HG02943 (cell line): ENCODE results near the gene PLA2G4A.
A peak's percentile ranks its signal among the peaks of the same experiment; 100 is the strongest.
"Not testable (repeated sequence)": the region's sequence is repeated elsewhere in the genome, so short reads cannot be mapped to it uniquely, and the experiment has no call there.

Experiments used
- ATAC-seq: cut with Tn5 transposase; IDR thresholded peaks from one replicate; pipeline ENCODE4 v1.9.1; 2021; ENCODE audit warnings: mild to moderate bottlenecking, low read depth, moderate library complexity; ENCODE audit not compliant: unreplicated experiment

Gene PLA2G4A

GRCh38 chr1:186904361-186904760 lies 75.6 kb downstream of the PLA2G4A start:
- no peak for ATAC-seq

GRCh38 chr1:186905561-186905960 lies 76.8 kb downstream of the PLA2G4A start:
- ATAC-seq, result no peak

- no peak for ATAC-seq
Measured at GRCh38 chr1:186915555-186915954, 86.8 kb downstream of the PLA2G4A start.

DNA sequence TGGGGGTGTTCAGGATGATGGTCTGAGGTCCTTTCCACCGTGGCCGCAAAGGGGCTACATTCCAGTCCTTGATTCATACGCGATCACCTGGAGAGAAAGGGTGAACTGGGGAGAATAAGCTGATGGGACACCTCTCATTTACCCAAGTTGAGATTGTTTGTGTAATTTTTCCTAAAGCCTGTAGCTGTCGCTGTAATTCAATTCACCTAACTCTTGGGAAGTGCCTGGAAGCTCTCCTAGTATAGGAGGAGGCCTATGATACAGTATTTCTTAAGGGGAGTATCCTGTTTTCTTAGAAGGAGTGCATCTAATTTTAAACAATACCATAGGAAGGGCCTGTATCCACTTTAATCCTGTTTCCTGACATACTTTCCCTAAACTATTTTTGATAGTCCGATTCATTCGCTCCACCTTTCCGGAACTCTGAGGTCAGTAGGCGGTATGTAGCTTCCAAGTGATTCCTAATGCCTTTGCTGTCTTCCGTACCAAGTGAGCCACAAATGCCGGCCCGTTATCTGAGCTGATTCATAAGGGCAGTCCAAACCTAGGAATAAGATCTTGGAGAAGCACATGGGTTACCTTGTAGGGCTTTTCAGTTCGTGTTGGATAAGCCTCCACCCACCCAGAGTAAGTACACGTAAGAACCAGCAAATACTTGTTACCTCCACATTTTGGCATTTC lies 88.5 kb downstream of the PLA2G4A start:
- ATAC-seq, result not testable (repeated sequence)

- ATAC-seq, result peak; percentile 67
Measured at GRCh38 chr1:186921386-186921785, 92.6 kb downstream of the PLA2G4A start.

DNA sequence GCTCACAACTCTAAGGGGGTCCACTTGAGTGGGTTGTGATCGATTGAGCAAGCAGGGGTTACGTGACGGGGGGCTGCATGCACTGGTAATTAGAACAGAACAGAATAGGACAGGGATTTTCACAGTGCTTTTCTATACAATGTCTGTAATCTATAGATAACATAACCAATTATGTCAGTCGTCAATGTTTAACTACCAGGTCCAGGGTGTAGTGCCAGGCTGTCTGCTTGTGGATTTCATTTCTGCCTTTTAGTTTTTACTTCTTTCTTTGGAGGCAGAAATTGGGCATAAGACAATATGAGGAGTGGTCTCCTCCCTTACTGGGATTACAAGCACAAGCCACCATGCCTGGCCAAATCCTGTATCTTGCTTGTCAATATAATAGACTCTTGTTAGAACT lies 94.1 kb downstream of the PLA2G4A start:
- ATAC-seq, result not testable (repeated sequence)

DNA sequence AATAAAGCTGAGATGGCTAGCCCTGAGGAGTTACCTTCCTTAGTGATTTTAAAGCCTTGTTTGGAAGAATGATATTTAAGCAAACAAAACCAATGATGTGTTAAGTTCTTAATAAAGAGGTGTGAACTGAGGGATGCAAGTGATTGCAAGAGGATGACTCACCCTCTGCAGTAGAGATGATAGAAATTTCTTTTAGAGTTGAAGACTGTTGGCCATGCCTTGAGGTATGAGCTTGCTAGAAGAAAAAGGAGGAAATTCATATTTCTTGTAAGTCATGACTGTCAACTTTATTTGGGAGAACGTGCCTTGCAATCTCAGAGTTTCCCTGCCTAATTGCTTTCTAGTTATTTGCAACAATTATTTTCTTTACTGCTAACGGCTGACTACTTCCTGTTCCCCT lies 94.7 kb downstream of the PLA2G4A start:
- ATAC-seq, result no peak

DNA sequence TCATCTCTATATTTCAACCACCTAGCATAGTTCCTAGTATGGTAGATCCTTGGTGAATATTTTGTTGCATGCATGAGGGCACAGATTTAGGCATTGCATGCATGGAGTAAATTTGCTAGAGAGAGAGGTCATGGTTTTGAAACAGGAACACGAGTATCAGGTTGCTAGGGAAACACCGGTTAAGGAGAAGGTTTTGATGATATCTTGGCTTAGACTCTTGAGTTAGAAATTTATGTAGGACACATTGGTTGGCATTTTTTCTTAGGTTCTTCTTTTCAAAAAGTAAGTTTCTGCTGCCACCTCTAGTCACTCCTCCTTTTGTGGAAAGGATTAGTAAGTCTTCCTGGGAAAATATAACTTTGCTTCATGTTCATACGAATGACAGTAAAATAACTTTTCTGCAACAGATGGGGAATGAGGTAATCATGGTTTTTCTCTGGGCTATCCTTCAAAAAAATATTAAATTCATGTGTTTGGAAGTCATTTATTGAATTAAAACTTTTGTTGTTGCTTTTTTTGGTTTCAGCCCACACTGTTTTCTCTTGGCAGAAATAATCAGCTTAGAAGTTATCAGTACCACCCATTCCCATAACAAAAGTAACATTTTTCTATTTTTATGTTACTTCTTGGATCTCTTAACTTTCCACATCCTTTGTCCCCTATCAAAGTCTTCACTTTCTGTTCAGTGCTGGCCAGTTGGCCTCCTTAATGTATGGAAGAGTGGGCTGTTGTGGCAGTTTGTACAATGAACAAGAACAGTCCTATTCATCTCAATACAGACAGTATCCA lies 97.3 kb downstream of the PLA2G4A start:
- ATAC-seq, result no peak

GRCh38 chr1:186927884-186928283 lies 99.1 kb downstream of the PLA2G4A start:
- no peak for ATAC-seq

- no peak for ATAC-seq
Measured at GRCh38 chr1:186930238-186930637, 101.5 kb downstream of the PLA2G4A start.

DNA sequence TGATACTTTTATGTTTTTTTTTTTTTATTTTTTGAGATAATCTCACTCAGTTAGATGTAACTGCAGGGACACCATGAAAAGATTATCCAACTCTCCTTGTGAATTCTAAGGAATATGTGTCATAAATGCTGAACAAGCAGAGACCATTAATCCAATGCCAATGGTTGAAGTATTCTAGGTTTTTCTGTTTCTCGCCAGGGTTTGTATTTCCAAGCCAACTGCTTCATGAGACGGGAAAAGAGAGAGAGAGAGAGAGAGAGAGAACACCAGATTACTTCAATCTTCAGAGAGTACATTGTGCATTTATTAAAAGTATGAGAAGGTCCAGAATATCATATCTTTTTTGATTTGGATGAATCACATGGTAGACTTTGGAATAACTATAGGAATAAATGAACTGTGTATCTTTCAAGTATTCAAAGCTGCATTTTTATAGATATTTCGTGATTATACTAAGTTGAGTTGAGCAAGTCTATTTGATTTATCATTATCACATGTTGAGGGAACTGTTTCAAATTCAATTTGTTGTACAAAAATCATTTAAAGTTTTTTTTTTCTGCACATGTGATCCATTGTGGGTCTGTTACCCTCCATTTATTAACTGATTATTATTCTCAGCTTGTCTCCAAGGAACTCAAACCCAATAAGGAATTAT lies 108.4 kb downstream of the PLA2G4A start:
- ATAC-seq, result no peak

DNA sequence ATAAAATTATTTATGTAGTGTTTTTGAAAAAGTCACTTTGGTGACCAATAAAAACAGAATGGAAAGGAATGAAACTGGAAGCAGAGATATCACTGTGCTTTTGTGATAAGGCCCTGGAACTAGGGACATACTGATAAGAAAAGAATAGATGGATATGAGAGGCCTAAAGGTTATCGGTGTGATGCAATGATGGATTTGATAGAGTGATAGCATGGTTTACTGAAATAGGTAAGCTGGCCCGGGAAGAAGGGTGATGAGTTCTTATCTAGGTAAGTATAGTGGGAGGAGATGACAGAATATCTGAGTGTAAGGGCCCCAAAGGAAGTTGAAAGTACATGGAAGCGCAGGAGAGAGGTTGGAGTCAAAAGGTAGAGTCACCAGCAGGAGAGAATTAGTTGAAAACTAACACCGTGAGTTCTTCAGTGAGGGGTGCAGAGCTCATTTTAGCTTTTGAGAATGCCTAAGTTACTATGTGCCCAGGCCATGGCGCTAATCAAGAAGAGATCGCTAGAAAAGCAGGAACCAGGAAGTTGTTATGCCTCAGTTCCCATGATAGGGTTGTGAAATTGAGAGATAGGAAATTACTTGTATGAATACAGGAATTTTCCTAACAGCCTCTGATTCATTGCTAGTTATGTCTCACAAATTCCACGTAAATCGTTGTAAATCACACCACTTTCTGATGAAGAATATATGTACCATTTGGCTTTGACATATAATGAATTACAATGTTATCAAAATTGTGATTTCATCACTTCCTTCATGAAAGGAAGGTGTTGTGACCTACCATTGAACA lies 115.3 kb downstream of the PLA2G4A start:
- no peak for ATAC-seq

GRCh38 chr1:186945146-186945545 lies 116.4 kb downstream of the PLA2G4A start:
- no peak for ATAC-seq

DNA sequence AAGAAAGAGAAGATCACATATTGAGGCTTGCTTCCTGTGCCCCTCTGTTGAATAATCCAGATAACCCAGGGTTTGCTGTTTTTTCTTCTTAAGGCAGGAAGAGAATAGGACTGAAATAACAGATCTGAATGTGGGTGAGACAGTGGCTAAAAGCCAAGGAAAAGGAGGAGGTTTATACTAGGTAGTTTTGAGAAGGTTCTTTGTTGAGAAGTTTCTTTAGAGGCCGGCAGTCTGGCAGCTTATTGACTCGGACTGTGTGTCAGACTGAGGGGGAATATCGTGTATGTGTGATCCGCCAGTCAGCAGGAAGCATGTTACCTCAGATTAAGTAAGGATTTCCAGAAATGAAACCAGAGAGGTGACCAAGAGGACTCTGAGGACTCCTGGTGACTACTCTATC lies 119.8 kb downstream of the PLA2G4A start:
- ATAC-seq, result no peak

DNA sequence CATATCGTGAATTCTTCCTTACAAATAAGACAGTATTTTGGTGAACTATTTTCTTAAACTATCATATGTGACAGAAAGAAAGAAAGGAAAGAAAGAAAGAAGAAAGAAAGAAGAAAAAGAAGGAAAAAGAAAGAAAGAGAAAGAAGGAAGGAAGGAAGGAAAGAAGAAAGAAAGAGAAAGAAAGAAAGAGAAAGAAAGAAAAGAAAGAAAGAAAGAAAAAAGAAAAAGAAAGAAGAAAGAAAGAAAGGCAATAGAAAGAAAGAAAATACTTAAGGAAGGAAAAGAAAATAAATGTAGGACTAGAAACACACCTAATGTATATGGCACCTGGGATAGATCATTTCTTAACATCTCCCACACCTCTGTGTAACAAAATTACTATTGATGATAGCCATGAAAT lies 120.4 kb downstream of the PLA2G4A start:
- no peak for ATAC-seq

DNA sequence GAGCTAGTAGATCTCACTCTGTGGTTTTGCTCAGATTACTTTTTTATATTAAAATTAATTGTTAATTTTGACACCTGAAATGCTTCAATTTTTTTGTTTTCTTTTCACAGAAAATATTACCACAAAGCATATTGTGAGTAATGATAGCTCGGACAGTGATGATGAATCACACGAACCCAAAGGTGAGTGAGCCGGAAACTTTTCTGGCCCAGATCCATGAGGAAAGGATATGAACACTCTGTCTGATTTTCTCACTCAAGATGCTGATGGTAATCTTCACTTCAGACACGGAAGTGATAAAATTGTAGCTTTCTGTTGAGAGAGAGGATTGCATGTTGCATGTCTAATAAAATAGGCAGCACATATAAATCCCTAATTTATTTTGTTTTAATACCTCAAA lies 121.8 kb downstream of the PLA2G4A start:
- no peak for ATAC-seq

DNA sequence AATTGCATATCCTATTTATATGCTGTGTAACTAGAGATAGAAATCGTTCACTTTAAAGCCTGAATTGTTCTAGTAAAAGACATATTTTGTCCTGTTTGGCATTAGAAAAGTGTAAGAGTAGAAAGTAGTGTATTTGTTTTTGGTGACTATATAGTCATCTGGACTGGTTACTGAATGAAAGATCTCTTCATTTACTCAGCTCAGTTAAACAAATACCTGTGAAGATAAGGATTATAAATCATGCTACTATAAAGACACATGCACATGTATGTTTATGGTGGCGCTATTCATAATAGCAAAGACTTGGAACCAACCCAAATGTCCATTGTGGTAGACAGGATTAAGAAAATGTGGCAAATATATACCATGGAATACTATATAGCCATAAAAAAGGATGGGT lies 125.1 kb downstream of the PLA2G4A start:
- ATAC-seq, result no peak

DNA sequence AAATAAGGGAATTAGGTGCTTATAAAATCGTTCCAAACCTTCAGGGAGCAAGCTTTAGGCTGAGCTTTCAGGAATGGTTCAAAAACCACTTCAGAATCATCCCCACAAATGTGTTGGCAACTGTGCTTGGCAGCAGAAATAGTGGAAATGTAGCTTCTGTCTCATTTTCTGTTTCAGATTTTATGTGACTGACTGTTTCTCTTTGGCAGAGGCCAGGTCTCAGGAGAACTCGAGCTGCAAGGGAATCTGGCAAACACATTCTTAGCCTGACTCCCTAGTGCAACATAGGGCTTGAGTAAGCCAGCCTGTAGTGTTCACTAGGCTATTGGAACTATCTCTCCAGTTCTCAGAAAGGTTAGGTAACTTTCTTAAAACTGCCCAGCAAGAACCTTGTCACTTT lies 128.6 kb downstream of the PLA2G4A start:
- no peak for ATAC-seq

DNA sequence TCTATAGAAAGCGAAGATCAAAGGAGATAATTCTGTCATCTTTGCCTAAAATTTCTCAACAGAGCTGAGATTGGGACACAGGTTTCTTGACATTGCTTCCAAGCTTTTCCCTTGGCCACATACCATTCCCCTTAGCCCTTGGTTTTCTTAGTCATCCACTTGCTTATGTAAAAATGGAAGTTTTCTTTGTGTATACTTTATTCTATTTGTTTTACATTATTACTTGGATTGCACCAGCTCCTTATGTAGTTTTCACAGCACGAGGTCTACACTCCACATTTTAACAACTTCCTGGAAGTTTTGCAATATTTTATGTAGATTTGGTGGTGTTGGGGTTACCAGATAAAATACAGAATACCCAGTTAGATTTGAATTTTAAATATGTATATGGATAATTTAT lies 129.8 kb downstream of the PLA2G4A start:
- ATAC-seq, result no peak

- no peak for ATAC-seq
Measured at GRCh38 chr1:186960861-186961260, 132.1 kb downstream of the PLA2G4A start.

DNA sequence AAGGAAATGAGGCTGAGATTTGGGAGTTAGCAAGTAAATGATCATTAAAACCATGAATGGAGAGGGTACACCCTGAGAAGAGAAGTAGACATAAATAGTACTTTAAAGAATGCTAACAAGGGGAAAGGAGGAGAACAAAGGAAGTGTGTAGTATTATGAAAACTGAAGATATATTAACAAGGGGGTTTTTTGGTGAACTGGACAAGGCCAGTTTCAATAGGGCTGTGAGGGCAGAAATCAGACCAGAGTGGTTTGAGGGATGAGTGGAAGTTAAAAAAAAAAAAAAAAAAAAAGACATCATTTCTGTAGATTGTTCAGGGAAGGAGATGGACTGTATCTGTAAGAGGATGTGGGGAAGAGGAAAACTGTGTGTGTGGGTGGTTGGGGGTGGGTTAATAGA lies 137.1 kb downstream of the PLA2G4A start:
- no peak for ATAC-seq
